ENCODE results near the gene CPNE7. TPM values are rescaled to one million over a fixed set of nuclear protein-coding genes. Genes with fewer than 3 reads are reported as not detected.

The CPNE7 gene
- total and polyA plus RNA-seq, 2 of the 13 experiments (the other 11 are each of a cell fraction or from before 2014, with no cell fraction given) = 0.59 TPM; not detected in 1

- TF ChIP-seq SYNCRIP (IDR thresholded peaks at IDR 0.05; ENCODE audit: insufficient read depth, low read depth, low read length) (no peak), ZNF850 (CRISPR knock-in tag; conservative IDR thresholded peaks at IDR 0.05) (no peak), IKZF1 (IDR thresholded peaks at IDR 0.05) (no peak), TMF1 (CRISPR knock-in tag; IDR thresholded peaks at IDR 0.05; ENCODE audit: low read depth) (no peak), BRD4 (CRISPR knock-in tag; IDR thresholded peaks at IDR 0.05) (no peak), ZNF672 (CRISPR knock-in tag; IDR thresholded peaks at IDR 0.05) (no peak), TRAFD1 (CRISPR knock-in tag; IDR thresholded peaks at IDR 0.05; ENCODE audit: borderline replicate concordance) (no peak), AGO2 (optimal IDR thresholded peaks at IDR 0.05; ENCODE audit: low read depth, low read length) (no peak), PBX3 (CRISPR knock-in tag; IDR thresholded peaks at IDR 0.05; ENCODE audit: borderline replicate concordance) (no peak), CBFB (CRISPR knock-in tag; IDR thresholded peaks at IDR 0.05) (0 out of 2 replicates have a peak, but pooled peaks have one; percentile 24), ZNF567 (CRISPR knock-in tag; IDR thresholded peaks at IDR 0.05; ENCODE audit: borderline replicate concordance) (no peak), MYPOP (CRISPR knock-in tag; IDR thresholded peaks at IDR 0.05) (no peak), ZSCAN21 (CRISPR knock-in tag; IDR thresholded peaks at IDR 0.05; ENCODE audit: borderline replicate concordance) (no peak), FOXO4 (CRISPR knock-in tag; conservative IDR thresholded peaks at IDR 0.05) (no peak), CCAR2 (optimal IDR thresholded peaks at IDR 0.05; ENCODE audit: low read depth, low read length) (no peak), GMEB1 (CRISPR knock-in tag; IDR thresholded peaks at IDR 0.05; ENCODE audit: borderline replicate concordance) (no peak), SRY (CRISPR knock-in tag; IDR thresholded peaks at IDR 0.05) (no peak; the same call in 1 of the 2 replicates), GLMP (CRISPR knock-in tag; IDR thresholded peaks at IDR 0.05; ENCODE audit: borderline replicate concordance) (no peak), BHLHE40 (IDR thresholded peaks at IDR 0.05; ENCODE audit: low read length) (peak; percentile 55; the same call in 1 of the 2 replicates), AGO1 (IDR thresholded peaks at IDR 0.05; ENCODE audit: low read depth, low read length, poor library complexity, severe bottlenecking) (no peak), NR1H2 (CRISPR knock-in tag; IDR thresholded peaks at IDR 0.05; ENCODE audit: borderline replicate concordance, low read depth) (no peak)
Measured at GRCh38 chr16:89581861-89582563, 6.5 kb downstream of the CPNE7 start (continued).

Data from HepG2 (cell line).